BE2C (cell line): ENCODE data around the gene TPTE2.

ENCODE experiments used
- DNase-seq: peaks from one replicate; pipeline ENCODE4 v3.0.0-alpha.2; 2020
- H3K27me3 ChIP-seq: fragments of 250-450 bp; sonication (Bioruptor Pico); 2 replicates; pipeline ENCODE4 v1.5.1; 2020; ENCODE audit warnings: mild to moderate bottlenecking
- H3K36me3 ChIP-seq: fragments of 250-450 bp; sonication (Bioruptor Pico); 2 replicates; pipeline ENCODE4 v1.5.1; 2020; ENCODE audit warnings: mild to moderate bottlenecking
- H3K4me1 ChIP-seq: fragments of 250-450 bp; sonication (Bioruptor Pico); 2 replicates; pipeline ENCODE4 v1.5.1; 2020
- H3K4me3 ChIP-seq: 2 replicates; pipeline ENCODE4 v1.5.1; 2011; ENCODE audit warnings: low read depth, low read length
- H3K9me3 ChIP-seq: fragments of 250-450 bp; sonication (Bioruptor Pico); 2 replicates; pipeline ENCODE4 v1.5.1; 2020
- TF ChIP-seq, protein P1 (sequence below): IDR thresholded peaks from 2 replicates; pipeline ENCODE4 v1.5.1; 2012; ENCODE audit warnings: mild to moderate bottlenecking, low read depth, low read length

TPTE2 gene

DNA sequence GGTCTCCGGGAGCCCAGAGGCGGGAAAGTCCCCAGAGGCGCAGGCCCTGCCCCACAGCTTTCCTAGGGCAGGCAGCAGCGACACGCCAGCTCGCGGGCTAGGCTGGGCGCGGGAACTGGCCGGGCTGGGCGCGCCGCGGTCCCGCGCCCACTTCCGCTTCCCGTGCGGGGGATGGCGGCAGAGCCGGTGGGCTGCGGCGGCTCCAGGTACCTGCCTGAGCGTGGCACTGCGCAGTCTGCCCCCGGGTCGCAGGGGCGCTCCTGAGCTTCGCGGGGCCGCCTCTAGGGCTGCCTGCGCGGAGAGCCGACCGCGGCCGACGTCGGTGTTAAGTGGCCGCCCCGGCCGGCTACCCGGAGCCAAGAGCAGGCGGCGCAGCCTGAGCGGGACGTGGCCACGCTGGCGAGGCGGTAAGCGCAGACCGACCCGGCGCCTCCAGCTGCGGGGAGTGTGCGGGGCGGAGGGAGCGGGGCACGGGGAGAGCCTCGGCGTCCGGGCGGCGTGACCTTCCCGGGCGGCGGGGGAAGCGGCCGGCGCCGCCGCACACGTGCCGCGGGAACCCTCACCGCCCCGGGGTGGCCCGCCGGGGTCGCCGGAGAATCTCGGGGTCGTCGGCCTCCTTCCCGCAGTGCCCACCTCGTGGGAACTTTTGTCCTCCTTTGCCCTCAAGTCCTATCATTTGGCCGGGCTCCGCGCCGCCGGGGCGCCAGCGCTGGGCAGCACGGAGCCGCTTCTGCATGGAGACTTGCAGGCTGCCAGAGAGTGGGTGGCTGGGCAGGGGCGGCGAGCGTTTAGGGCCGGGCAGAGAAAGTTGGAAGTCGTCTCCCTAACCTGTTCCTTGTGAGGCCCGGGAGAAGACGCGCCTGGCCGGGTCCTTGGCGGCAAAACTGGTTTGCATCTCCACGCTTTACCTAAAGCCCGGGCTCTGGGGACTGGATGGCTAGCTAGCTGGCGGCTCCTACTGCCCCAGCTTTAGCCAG lies 40.7 kb upstream of the TPTE2 start:
- peak; percentile 82 for DNase-seq
- no peaks in the 10 kb centered on the region for H3K4me1 ChIP-seq
- H3K27me3 ChIP-seq: no peaks in the 10 kb centered on the region
- TF ChIP-seq, protein P1, sequence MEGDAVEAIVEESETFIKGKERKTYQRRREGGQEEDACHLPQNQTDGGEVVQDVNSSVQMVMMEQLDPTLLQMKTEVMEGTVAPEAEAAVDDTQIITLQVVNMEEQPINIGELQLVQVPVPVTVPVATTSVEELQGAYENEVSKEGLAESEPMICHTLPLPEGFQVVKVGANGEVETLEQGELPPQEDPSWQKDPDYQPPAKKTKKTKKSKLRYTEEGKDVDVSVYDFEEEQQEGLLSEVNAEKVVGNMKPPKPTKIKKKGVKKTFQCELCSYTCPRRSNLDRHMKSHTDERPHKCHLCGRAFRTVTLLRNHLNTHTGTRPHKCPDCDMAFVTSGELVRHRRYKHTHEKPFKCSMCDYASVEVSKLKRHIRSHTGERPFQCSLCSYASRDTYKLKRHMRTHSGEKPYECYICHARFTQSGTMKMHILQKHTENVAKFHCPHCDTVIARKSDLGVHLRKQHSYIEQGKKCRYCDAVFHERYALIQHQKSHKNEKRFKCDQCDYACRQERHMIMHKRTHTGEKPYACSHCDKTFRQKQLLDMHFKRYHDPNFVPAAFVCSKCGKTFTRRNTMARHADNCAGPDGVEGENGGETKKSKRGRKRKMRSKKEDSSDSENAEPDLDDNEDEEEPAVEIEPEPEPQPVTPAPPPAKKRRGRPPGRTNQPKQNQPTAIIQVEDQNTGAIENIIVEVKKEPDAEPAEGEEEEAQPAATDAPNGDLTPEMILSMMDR: peak; percentile 33
- H3K36me3 ChIP-seq: no peaks in the 10 kb centered on the region; the same call in 1 of the 2 replicates
- peak overlapping the region; percentile 75 for H3K4me3 ChIP-seq
- H3K9me3 ChIP-seq: no peaks in the 10 kb centered on the region

DNA sequence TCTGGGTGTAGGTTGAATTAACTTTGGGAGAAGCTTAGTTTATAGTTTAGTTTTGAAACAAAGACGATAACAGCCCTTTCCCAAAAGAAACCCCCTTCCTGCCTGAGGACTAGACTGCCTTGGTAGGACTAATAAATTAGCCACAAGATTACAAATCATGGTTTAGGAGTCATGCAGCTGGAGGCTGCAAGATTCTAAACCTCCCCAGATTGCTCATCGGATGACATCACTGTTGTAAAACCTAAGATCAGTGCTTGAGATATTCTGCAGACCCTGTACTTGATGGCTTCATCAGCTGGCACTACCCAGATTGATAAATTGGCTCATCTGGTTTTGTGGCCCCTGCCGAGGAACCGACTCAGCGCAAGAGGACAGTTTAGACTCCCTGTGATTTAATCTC lies 36.2 kb upstream of the TPTE2 start:
- H3K27me3 ChIP-seq: no peaks in the 10 kb centered on the region
- no peaks in the 10 kb centered on the region; the same call in 1 of the 2 replicates for H3K36me3 ChIP-seq
- TF ChIP-seq, protein P1: no peak
- H3K4me3 ChIP-seq: no peak overlapping the region
- no peaks in the 10 kb centered on the region for H3K9me3 ChIP-seq
- DNase-seq: no peak
- no peaks in the 10 kb centered on the region for H3K4me1 ChIP-seq

DNA sequence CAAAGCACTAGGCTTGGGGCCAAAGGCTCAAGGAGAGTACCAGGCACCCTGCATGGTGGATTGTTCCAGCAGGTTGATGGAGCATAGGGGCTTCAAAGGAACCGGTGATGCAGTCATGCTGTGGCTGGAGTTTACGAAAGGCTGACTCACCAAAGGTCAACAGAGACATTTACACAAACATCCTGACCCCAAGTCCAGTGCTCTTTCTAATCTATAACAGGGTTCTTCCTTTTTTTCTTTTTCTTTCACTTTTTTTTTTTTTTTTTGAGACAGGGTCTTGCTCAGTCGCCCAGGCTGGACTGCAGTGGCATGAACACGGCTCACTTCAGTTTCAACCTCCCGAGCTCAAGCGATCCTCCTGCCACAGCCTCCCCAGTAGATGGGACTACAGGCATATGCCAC lies 35.6 kb upstream of the TPTE2 start:
- no peak for DNase-seq
- TF ChIP-seq, protein P1: no peak
- no peaks in the 10 kb centered on the region for H3K9me3 ChIP-seq
- H3K27me3 ChIP-seq: no peaks in the 10 kb centered on the region
- H3K4me1 ChIP-seq: no peaks in the 10 kb centered on the region
- H3K36me3 ChIP-seq: no peaks in the 10 kb centered on the region; the same call in 1 of the 2 replicates
- no peak overlapping the region for H3K4me3 ChIP-seq

DNA sequence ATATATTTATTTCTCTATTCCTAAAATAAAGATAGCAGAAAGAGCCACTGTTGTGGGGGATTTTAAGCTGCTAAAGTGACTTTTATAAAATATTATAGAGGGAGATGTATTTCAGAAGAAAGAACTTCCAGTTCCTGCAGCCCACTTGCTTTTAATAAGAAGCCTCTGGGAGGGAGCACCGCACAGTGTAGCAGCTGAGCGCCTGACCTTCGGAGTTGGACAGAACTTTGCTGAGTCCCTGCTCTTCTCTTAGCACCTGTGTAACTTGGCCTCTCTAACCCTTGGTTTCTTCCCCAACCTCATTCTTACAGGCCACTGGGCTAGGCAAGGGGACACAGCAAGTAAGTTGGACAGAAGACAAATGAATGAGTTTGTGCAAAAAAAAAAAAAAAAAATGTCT lies 34.8 kb upstream of the TPTE2 start:
- Histone ChIP-seq H3K9me3 (no peaks in the 10 kb centered on the region), H3K27me3 (no peaks in the 10 kb centered on the region), H3K4me3 (no peak overlapping the region), H3K4me1 (no peaks in the 10 kb centered on the region), H3K36me3 (no peaks in the 10 kb centered on the region)
- TF ChIP-seq, protein P1: no peak
- no peak for DNase-seq

DNA sequence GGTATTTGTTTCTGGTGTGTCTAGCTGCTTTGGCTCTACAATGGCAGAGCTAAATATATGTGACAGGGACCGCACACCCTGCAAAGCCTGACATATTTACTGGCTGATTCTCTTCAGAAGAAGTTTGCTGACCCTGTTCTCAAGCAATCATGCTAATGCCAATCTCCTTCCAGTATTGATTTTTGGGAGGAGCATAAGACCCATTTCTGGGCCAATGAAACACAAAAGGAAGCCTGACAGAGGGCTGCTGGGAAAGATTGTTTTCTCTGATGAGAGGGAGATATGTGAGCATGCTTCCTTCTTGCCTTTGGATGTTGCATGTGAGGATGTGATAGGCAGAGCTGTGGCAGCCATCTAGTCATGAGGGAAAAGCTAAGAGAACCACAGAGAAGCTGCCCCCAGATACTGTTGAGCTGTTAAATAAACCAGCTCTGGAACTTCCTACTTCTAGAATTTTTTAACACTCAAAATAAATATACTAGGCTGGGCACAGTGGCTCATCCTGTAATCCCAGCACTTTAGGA lies 31.4 kb upstream of the TPTE2 start:
- H3K9me3 ChIP-seq: no peaks in the 10 kb centered on the region
- H3K4me1 ChIP-seq: no peaks in the 10 kb centered on the region
- H3K4me3 ChIP-seq: no peak overlapping the region
- no peaks in the 10 kb centered on the region for H3K36me3 ChIP-seq
- no peaks in the 10 kb centered on the region for H3K27me3 ChIP-seq
- DNase-seq: no peak
- TF ChIP-seq, protein P1: no peak

DNA sequence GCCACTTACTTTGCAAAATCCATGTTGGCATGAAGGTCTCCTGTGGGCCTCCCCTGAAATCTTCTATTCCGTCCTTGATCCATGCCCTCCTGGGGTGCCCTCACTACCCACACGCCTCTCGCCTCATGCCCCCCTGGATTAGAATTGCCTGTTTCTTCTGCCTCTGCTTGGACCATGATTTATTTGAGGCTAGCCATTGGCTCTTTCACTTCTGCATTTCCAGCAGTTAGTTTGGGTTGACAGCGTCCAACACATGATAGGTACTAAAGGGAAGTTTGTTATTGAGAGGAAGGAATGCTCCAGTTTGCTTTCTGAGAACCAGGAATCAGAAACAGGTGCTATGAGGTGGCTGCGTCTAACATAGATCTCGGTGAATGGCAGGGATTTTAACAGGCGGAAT lies 30.5 kb upstream of the TPTE2 start:
- Histone ChIP-seq H3K4me3 (no peak overlapping the region), H3K36me3 (no peaks in the 10 kb centered on the region), H3K27me3 (no peaks in the 10 kb centered on the region), H3K4me1 (no peaks in the 10 kb centered on the region), H3K9me3 (no peaks in the 10 kb centered on the region)
- no peak for DNase-seq
- TF ChIP-seq, protein P1: no peak
